Measurements from ENCODE around the gene BTBD7.

BTBD7 gene

GRCh38 chr14:93304771-93305170 lies 28.1 kb downstream of the BTBD7 start:
- DNase-seq (ENCODE audit: low read depth in 2 of 2) = no peak

- no peak for DNase-seq (ENCODE audit: low read depth in 2 of 2)
These were observed 29.2 kb downstream of the BTBD7 start for GRCh38 chr14:93303659-93304058.

GRCh38 chr14:93302688-93303581 lies 29.9 kb downstream of the BTBD7 start:
- DNase-seq (ENCODE audit: low read depth in 2 of 2) = no peak

- DNase-seq (ENCODE audit: low read depth in 2 of 2) = no peak
These were observed 30.9 kb downstream of the BTBD7 start for GRCh38 chr14:93301821-93302447.

- DNase-seq (ENCODE audit: low read depth in 2 of 2) = no peak
These were observed 33.0 kb downstream of the BTBD7 start for GRCh38 chr14:93299866-93300265.

GRCh38 chr14:93299416-93299815 lies 33.4 kb downstream of the BTBD7 start:
- no peak for DNase-seq (ENCODE audit: low read depth in 2 of 2)

- DNase-seq (ENCODE audit: low read depth in 2 of 2) = no peak
These were observed 37.2 kb downstream of the BTBD7 start for GRCh38 chr14:93295541-93296220.

GRCh38 chr14:93286212-93286890 lies 46.5 kb downstream of the BTBD7 start:
- DNase-seq (ENCODE audit: low read depth in 2 of 2) = no peak

- DNase-seq (ENCODE audit: low read depth in 2 of 2) = no peak
These were observed 47.8 kb downstream of the BTBD7 start for GRCh38 chr14:93285044-93285443.

GRCh38 chr14:93281937-93282336 lies 50.9 kb downstream of the BTBD7 start:
- DNase-seq (ENCODE audit: low read depth in 2 of 2) = no peak

- DNase-seq (ENCODE audit: low read depth in 2 of 2) = no peak
These were observed 52.1 kb downstream of the BTBD7 start for GRCh38 chr14:93280743-93281142.

- no peak for DNase-seq (ENCODE audit: low read depth in 2 of 2)
These were observed 56.7 kb downstream of the BTBD7 start for GRCh38 chr14:93276031-93276716.

GRCh38 chr14:93274055-93274806 lies 58.6 kb downstream of the BTBD7 start:
- DNase-seq (ENCODE audit: low read depth in 2 of 2) = no peak

GRCh38 chr14:93271111-93271510 lies 61.7 kb downstream of the BTBD7 start:
- no peak for DNase-seq (ENCODE audit: low read depth in 2 of 2)

GRCh38 chr14:93269341-93270068 lies 63.3 kb downstream of the BTBD7 start:
- DNase-seq (ENCODE audit: low read depth in 2 of 2) = no peak

GRCh38 chr14:93268406-93268805 lies 64.4 kb downstream of the BTBD7 start:
- DNase-seq (ENCODE audit: low read depth in 2 of 2) = no peak

- DNase-seq (ENCODE audit: low read depth in 2 of 2) = no peak
These were observed 65.6 kb downstream of the BTBD7 start for GRCh38 chr14:93267149-93267711.

- DNase-seq (ENCODE audit: low read depth in 2 of 2) = no peak
These were observed 66.7 kb downstream of the BTBD7 start for GRCh38 chr14:93266127-93266526.

- DNase-seq (ENCODE audit: low read depth in 2 of 2) = no peak
These were observed 69.4 kb downstream of the BTBD7 start for GRCh38 chr14:93263416-93263815.

GRCh38 chr14:93262446-93262845 lies 70.4 kb downstream of the BTBD7 start:
- no peak for DNase-seq (ENCODE audit: low read depth in 2 of 2)
